RKO (cell line): ENCODE results near the gene CACNA1C.

ENCODE experiments used
- DNase-seq: peaks from one replicate; pipeline ENCODE4 v3.0.0-alpha.2; 2016; ENCODE audit warnings: low spot score

The CACNA1C gene

DNA sequence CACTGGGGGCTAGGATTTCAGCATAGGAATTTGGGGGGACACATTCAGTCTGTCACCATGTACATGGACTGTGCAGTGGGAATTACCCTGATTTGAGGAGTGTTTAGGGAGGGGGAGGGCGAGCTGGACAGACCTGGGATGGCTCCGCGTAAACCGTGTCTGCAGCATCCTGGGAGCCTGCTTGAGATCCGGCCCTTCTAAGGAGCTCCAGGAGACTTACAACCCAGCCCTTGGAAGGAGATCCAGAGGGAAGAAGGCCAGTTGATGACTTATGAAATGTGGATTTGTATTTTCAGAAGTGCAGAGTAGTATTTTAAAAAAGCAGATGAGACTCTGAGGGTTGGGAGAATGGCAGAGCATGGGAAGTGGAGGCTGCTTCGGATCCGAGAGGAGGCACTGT is 153.2 kb downstream of the CACNA1C start:
- no peak for DNase-seq

GRCh38 chr12:2208837-2209635 is 156.2 kb downstream of the CACNA1C start:
- DNase-seq = no peak

- DNase-seq = no peak
Measured at GRCh38 chr12:2211119-2211518, 158.3 kb downstream of the CACNA1C start.

DNA sequence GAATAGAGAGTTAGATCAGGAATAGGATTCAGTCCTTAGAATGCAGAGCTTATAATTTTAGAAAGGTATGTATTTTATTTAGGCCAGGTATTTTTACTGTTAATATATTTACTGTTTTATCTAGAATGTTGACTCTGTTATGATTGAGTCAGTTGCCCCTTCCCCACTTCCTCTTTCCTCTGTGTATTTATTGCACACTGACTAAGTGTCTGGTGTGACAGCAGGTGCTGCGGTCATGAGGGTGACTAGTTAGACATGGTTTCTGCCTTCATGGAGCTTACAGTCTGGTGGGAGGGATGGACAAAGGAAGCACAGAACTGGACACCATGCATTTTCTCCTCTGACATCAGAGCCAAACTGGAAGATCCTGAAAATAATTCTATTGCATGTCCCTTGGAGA is 159.8 kb downstream of the CACNA1C start:
- DNase-seq = no peak

GRCh38 chr12:2212971-2213869 is 160.4 kb downstream of the CACNA1C start:
- DNase-seq = no peak

- DNase-seq = no peak
Measured at GRCh38 chr12:2214411-2214810, 161.6 kb downstream of the CACNA1C start.

DNA sequence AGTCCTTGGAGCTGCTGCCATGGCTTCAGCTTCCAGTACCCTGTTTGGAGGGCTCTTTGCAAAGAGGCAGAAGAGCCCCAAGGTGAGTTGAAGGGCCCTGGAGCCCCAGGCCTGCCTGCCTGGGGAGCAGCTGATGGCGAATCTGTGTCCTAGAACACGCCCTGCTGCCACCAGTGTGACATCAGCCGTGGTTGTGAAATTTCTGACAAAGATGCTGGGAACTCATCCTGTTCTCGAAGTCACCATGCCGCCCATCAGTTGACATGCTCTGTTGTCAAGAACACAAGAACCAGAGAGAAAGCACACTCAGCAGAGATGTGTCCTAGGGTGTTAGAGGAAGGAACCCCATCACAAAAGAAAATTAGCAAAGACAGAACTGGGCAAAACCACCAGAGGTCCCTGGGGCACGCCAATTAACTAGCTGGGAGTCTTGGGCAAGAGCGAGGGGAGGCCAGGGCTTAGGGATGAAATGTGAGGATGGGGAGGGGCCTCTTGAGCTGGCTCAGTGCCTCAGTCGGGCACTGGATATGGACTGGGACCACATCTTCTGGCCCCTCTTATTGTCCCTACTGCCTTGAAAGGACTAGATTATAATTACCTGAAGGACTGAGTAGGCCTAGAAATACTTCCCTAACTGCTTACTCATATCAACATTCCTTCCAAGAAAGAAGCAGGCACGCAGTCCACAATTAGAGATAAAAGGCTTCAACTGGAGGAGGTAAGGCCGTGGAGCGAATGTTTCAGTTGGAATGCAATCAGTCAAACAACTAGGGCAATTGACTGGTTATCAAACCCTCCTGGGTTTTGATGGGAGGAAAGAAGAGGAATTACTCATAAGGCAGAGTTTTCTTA is 163.1 kb downstream of the CACNA1C start:
- DNase-seq = no peak

GRCh38 chr12:2218706-2219105 is 165.9 kb downstream of the CACNA1C start:
- no peak for DNase-seq

DNA sequence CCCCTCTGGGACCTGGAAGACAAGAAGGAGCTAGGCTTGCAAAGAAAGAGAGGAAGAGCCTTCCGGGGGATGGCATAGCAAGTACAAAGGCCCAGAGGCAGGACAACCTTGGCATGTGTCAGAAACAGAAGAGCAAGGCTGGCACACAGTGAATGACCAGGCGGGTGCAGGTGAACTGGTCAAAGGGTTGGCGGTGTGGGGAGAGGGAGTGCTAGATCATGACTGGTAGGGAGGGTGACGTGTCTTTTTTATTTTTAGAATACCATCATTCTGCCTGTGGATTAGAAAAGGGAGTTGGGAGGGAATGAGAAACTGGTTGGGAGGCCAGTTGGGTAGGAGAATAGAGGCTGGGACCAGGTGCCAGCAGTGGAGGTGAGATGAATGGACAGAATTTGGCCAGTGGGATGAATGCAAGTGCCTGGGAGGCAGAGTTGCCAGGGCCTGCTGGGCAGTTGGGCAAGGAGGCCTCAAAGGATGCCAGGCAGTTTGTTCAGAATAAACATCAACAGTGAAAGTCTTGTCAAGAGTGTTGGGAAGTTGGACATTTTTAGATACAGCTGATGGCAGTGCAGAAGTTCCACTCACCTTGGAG is 168.3 kb downstream of the CACNA1C start:
- no peak for DNase-seq

- DNase-seq = no peak
Measured at GRCh38 chr12:2222691-2223090, 169.9 kb downstream of the CACNA1C start.

DNA sequence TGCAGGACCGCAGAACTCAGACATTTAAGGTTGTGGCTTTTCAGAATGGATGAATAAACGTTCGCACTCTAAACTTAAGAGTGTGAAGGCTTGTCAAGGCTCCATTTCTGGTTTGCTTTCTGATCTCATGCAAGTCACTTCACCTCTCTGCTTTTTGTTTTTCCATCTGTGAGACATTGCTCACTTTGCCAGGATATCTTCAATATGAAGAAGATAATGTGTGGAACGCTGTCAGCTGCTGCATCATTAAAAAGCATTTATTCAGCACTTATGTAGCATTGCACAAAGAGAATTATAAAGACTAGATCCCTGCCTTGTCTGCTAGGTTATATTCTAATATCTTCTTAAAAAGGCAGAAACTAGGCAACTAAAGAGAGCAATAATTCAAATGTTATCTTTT is 172.2 kb downstream of the CACNA1C start:
- DNase-seq = no peak

- DNase-seq = no peak
Measured at GRCh38 chr12:2225696-2226095, 172.9 kb downstream of the CACNA1C start.

GRCh38 chr12:2226641-2227040 is 173.9 kb downstream of the CACNA1C start:
- no peak for DNase-seq

DNA sequence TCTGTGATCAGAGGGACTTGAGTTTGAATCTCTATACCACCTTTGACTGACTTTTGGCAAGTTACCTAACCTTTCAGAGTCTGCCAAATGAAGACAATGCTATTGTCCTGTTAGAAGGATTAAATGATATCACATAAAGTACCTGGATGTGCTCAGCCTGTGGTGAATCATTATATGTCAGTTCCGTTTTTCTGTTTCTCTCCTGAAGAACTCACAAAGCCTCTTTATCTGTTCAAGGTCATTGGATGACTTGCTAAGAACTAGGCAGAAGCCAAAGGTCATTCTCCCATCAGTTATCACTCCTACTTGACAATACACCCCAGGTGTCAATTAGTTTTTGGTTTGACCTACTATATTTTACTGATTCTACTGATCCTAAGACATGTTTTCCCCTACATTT is 174.6 kb downstream of the CACNA1C start:
- DNase-seq = no peak

DNA sequence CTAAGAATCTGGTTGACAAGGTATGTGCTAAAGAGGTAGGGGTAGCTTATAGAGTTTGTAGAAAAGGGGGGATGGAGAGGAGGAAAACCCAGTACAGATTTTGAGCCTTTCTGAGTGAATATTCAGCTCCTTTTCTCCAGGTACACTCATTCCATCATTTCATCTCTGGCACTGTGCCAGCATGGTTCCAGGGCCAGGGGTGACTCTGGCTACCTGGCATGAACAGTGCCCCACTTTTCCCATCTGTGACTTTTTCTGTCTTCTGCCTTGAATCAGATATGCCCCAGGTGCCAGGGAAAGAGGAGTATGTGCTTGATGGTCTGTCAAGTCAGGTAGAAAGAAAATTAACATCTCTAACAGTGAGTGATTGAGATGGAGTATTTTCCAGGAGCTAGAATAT is 175.7 kb downstream of the CACNA1C start:
- no peak for DNase-seq

DNA sequence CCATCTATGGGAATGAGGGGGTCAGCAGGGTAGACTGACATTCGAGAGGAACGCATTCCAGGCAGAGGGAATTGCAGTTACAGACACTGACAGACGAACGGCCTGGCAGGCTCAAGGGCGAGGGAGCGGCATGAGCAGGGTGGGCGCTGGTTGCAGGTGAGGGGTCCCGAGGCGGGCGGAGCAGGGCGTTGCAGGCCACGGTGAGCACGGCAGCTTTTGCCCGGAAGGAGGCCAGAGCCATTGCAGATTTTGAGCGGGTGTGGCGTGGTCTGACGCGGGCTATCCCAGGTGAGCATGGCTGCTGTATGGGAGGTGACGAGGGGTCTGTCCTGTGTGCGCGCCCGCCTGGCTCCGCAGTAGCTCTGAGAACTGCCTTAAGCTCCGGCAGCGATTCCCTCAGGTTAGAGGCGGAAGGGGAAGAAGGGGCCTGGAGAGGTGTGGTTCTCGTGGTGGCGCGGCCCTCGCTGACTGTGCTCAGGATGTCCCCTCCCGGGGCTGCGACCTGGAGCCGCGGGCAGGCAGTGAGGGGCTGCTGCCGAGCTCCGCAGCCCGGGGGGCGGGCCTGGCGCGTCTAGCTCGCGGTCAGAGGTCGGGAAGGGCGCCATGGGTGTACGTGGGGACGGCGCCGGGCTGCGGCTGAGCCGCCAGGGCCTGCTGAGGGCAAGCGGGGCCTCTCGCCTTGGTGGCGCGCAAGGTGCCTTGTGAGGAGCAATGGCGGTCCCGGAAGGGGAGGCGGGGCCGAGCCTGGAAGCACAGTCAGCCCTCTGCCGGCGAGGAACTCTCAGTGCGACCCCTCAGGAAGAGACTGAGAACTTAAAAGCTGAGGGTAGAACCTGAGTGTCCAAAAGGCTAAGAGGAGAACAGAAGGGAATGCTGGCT is 177.1 kb downstream of the CACNA1C start:
- no peak for DNase-seq

DNA sequence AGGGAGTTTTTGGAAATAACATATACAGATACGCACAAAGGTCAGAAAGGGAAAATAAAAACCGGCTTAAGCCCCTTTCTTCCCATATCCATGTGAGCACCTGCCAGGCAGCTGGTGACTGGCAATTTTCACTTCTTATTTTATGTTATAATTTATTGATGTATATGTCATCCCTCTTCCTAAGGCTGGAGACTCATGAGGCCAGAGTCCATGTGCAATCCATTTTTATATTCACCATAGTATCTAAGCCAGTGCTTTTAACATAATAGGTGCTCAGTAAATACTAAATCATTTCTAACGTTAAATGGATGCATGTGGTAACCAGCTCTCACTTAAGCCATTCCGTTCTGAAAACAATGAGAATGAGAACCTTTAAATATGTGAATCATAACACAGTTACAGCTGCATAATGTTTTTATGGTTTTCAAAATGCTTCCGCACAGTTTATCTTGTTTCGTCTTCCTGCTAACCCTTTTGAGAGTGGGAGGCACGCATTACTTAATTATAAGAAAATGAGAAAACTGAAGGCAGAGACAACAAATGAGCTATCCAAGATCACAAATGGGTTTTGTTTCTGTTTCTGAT is 178.3 kb downstream of the CACNA1C start:
- DNase-seq = no peak

- no peak for DNase-seq
Measured at GRCh38 chr12:2231956-2232355, 179.2 kb downstream of the CACNA1C start.

GRCh38 chr12:2233034-2233433 is 180.2 kb downstream of the CACNA1C start:
- peak; percentile 8 for DNase-seq

GRCh38 chr12:2234091-2234490 is 181.3 kb downstream of the CACNA1C start:
- no peak for DNase-seq
